HG02884 (cell line): ENCODE results near the gene SESN1.

Experiments
- ATAC-seq: cut with Tn5 transposase; IDR thresholded peaks from one replicate; pipeline ENCODE4 v1.9.1; 2021; ENCODE audit warnings: mild to moderate bottlenecking, moderate library complexity; ENCODE audit not compliant: unreplicated experiment

SESN1 gene

DNA sequence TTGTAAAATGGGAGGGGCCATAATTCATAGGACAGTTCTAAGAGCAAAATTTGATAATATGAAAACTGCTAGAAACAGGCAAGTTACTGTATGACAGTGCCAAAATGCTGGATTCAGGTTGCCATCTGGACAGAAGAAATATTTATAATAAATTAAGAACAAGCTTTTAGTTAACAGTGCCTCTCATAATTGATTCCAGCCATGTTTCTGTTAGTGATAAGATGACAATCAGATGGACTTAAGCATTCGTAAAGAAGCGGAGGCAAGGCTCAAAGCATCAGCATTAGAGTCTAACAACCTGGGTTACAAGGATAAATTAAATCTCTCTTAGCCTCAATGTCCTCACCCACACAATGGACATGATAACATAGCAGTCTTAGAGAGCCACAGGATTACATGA is 61.0 kb downstream of the SESN1 start:
- no peak for ATAC-seq

DNA sequence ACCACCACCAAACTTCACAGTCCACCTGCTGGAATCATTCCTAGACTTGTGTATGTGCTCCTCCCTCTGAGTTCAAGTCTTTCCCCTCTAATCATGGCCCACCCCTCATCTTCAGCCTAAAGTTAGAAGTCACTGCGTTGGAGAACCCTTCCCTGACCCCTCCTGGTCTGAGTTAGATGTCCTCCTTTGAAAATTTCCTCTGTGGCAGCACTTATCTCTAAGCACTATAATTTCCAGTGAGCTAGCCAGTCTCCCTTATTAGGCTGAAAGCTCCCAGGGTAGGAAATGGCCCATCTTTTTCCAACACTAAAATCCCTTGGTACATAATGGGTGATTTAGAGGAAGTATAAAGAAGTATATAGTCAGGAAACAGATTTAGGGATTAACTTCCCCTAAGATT is 63.2 kb downstream of the SESN1 start:
- no peak for ATAC-seq

DNA sequence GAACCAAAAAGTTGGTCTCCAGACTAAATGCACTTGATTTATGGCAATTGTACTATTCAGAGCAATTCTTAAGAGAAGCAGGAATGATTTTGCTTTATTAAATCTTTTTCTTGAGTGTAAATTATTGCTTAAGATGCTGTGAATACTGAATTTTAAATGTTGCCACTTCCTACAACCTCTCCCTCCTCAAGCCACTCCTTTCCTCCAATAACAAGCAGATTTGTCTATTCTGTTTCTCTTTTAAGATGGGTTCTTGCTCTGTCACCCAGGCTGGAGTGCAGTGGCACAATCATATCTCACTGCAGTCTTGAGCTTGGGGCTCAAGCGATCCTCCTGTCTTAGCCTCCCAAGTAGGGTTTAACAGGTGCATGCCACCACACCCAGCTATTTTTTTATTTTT is 65.3 kb downstream of the SESN1 start:
- no peak for ATAC-seq

DNA sequence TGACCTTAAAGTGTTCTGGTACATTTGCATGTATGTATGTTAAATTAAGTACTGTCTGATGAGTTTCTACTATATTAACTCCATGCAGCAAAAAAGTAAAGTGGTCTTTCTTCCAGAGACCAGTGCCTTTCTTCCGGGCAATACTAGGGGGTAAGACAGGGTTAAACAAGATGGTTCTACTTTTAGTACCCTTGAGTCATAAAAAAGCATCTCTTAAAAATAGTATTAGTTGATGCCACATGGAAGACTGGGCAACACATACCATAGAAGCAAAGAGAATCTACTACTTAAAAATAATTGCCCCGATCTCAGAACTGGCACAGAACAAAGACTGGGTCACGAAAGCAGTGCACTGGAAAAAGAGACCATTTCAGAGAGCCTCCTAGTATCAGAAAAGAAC is 66.2 kb downstream of the SESN1 start:
- ATAC-seq = no peak

DNA sequence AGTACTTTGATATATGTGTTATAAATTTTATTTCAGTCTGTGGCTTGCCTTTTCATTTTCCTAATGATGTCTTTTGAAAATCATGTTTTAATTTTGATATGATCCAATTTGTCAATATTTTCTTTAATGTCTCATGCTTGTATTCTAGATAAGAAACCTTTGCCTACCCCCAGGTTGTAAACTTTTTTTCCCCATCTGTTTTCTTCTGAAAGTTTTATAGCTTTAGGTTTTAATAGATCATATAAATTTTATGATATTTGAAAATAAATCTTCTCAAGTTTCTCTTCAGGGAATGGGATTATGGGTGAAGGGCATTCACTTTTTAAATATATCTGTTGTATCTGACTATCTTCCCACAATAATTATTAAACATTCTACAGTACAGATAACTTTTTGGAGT is 66.7 kb downstream of the SESN1 start:
- ATAC-seq = no peak

DNA sequence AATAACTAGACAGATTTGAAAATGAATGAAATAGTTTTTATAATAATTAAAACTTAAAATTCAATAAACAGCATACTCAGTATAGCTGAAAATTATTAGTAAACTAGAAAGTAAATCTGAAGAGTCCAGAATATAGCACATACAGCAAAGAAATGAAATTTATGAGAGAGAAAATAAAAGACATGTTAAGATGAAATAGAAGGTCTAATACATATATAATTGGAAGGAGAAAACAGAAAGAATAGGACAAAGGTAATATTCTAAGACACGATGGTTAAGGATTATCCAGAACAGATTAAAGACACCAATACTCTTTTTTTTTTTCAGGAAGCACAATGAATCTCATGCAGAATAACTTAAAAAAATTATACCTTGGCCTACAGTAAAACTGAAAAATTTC is 69.0 kb downstream of the SESN1 start:
- ATAC-seq = no peak

DNA sequence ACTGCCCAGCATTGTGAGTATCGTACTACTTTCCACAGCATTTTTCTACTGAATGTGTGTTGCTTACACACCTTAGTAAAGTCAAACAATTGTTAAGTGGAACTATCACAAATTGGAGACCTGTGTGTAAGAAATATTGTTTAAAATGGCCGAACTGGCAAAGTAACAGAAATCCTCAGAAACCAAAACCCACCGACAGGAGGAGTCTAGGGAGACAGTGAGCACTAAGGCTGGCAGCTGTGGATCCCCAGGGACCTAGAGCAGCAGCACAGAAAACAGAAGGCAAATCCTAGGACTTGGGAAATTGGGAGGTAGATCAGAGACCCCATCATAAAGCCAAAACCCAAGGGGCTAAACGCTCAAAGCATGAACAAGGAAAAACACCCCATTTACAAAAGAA is 69.9 kb downstream of the SESN1 start:
- ATAC-seq = no peak

DNA sequence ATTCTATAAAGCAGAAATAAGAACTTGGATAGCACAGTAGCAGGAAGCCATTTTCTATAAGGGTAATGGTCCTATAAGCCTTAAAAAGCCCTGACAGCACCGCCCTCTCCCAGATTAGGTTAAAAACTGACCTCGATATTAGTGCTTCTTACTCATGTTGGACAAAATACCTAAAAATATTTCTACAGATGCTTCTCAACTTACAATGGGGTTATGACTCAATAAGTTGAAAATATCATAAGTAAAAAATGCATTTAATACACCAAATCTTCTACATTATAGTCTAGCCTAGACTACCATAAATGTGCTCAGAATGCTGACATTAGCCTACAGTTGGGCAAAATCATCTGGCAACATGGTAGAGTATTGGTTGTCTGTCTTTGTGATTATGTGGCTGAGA is 70.3 kb downstream of the SESN1 start:
- ATAC-seq = no peak

DNA sequence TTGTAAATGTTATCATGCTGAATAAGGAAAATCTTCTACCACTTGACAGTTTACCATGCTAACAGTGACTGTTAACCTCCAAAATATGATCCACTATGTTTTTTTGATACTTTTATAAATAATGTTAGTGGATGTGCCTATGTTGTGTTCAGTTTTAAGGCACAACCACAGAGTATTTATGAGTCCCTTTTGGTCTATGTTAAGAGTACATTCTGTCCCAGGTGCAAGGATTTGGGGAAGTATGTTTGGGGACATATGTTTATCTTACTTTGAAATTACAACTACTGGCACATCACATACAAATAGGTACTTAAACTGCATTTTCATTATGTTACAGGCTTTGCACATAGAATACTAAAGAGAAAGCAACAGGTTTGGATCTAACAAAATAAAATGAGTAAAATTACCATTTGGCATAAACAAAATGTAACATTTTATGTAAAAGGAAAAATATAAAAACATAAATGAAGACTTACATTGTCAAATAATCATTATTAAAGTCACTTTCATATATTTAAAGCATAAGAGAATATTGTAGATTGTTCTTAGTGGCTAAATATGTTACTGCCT is 71.2 kb downstream of the SESN1 start:
- ATAC-seq = no peak

DNA sequence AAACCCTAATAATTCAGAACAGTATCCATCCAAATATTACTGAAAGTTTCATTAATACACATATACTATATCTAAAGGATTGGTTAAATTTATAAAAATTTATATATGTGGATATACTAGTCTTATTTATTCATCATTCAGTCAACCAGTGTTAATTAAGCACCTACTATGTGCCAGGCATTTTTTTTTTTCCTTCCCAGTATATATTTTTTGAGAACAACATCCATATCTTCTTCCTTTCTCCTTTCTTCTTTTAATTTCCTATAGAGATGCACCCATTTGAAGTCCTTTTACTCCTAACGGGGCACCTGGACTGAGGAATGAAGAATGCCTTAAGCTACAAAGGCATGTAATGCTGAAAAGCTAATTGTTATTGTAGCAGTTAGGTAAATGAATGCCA is 72.8 kb downstream of the SESN1 start:
- ATAC-seq = no peak

DNA sequence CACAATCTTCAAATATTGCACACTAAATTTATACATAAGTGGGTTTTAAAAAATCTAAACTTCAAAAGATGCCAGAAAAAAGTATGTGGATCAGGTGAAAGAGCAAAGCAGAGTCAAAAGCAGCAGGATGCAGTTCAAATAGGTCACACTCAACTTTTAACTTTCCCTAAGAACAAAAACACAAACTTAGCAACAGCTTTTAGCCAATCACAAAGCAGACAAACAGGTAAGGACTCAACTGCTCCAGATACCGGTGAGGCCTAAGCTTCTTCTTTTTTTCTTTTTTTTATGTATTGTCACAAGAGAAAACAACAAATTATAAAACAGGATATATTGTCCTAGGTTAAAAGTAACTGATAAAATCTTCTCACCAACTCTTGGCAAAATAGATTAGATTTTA is 74.7 kb downstream of the SESN1 start:
- ATAC-seq = no peak

DNA sequence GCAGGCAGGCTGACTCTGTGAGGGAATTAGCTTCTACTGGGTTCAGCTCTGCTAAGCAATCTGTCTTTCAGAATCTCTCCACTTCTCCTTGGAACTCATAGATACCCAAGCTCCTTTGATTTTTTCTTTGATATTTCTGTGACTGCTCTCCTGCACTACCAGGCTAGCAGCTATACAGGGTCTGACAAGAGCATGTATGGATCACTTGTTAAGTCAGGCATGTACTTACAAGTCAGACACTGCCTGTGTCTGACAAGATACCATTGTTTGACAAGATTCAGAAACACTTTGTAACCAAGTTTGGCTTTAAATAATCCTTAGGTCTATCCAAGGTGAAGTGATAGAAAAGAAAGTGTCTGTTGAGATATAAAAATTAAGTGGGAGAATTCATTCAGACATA is 79.5 kb downstream of the SESN1 start:
- ATAC-seq = no peak

DNA sequence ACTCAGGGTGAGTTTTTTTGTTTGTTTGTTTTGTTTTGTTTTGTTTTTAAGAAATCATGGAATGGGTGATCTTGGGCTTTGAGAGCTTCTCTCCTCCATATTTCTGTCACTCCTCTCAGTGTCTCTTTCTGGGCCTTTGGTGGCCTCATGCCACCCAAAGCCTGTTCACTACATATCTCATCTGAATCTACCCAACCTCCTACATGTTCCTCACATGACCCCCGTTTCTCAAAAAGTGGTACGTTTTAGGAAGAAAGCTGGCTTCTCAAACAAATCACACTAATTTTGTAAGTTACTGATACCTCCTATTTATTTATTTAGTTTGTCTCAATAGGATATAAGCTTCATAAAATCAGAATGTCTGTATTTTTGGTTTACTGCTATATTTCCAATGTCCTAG is 80.0 kb downstream of the SESN1 start:
- ATAC-seq = no peak

DNA sequence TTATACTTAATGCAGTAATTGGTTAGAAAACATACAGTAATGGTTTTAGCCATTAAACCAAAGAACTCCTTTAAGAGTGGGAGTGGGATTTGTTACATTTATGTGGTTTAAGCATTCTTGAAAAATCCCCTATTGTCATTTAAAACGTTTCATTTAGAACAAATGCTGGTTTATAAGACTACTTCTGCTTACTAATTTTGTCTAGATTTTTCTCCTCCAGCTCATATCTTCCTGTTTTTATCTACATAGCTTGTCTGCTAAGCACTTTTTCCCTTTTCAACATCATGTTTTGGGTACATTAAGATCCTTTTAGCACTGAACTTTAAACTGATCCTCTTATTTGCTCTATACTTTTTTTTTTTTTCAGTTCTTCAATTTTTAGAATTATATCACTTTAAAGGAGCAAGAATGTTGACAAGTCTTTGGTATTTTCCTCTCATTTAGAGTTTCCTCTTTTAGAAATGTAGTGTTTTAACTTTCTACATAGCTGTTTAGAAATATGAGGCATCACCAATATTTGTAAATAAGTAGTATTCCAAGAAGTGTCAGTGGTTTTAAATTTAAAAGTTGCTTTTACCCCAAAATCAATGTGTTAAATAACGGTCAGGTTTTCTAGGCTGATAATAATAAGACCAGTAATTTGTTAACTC is 80.9 kb downstream of the SESN1 start:
- no peak for ATAC-seq

DNA sequence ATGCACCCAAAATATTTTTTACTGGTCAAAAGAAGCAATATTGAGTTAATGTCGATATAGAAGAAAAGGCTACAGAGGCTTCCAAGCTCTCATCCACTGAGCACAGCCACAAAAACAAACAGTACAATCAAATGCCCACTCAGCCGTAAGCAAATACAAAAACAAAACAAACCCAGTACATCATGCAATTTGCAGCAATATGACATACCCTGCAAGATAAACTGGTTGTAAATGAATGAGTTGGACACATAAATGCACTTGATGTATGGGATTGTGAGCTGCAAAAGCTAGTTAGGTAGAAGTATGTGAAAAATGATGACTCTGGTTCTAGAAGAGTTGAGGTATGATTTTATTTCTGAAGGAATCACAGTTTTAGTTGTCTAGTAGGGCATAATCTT is 83.9 kb downstream of the SESN1 start:
- no peak for ATAC-seq

DNA sequence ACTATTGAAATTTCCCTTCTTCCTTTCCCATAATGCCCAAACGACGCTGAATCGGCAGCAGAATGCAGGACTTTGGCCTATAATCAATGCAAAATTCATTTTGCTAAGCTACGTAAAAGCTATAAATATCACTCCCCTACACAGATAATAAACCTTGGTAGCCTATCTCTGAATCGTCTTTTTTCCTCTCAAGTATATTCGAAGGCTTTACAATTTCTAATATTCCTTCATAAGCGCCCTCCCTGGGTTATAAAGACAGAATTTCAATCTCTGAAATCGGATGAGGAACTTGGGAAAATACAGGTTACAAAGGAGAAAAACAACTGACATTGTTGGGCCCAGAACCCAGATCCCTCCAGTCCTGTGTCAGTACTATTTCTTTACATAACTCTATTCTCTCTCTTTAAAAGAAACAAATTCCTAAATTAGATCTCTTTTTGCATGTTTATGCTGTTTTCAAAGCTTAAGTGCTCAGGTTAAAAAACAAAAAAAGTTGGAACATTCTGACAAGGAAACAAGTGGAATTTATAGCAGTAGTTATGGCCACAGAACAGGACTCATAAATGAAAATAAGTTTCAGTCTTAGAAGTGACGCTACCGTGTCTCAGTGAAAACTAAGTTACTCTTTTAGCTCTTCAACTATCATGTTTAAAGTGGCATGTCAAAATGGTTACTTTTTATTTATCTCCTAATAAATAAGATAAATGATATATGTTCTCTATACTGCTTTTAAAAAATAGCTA is 84.5 kb downstream of the SESN1 start:
- no peak for ATAC-seq

DNA sequence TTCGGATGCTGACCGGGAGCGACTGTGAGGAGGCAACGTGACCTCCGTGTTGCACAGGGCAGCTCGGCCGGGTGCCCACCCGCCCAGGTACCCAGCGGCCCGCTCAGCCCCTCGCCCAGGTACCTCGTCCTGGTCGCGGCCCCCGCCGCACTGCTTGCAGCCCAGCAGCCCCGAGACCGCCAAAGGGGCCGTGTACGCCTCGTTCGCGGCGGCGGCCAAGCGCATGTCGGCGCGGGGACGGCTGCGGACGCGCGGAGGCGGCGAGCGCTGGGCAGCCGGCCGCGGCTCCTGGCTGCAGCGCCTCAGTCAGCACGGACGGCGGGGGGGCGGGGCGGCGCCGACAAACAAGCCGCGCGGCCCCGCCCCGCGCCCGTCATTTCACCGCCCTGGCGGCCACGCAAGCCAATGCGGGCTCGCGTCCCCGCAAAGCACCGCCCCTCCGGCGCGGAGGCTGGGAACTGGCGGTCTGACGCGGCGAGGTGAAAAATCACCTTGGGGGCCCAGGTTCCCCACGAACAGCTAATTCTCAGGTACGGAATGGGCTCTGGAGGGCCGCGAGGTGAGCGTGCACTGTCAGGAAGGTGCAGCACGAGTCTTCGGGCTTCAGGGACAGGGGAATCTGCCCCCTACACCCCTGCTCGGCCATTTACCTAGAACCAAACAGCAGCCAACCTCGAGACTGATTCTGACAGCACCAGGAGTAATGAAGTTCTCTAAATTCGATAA is 85.2 kb downstream of the SESN1 start:
- ATAC-seq = peak; percentile 82

DNA sequence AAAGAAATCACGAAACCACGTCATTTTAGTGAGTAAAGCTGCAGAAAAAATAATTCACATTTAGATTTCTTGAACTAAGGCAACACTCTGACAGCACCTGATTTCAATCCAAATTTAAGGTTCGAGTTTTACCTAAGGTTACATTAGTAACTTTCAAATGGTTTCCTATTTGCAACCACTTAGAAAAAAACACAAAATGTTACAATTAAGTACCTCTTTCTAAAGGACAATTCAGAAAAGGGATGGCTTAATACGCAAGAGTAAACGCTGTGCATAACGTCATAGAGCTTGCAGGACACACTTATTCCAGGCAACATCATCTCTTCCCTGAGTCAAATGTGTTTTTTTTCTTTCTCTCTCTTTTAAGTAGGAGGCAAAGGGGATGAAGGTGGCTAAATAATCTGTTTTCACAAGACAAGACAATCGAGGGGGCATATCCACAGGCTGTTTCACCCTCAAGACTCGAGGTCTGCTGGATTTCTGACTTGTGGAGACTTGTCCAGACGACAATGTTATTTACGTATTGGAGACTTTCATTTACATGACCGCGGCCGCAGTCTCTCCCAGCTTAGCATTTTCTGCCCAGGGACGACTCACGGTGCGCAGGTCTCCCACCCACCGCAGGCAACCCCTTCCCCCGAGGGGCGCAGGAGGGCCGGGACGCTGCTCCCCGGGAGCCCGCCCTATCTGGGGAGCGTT is 86.0 kb downstream of the SESN1 start:
- ATAC-seq = peak; percentile 18

DNA sequence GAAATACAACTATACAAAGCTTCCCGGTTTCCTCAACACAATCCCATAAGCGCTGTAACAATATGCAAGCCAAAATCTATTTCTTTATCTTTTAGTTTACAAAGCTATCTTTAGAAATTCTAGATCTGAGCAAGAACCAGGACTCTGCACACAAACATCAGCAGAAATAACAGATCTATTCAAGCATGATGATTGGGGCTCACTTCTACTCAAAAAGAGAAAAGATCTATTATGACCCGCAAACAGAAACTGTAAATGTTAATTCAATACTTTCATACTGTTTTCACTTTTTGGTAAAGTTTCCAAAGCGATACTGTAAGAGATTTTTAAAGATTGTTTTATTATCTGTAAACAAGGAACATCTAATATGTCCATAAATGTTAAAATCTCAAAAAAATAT is 86.6 kb downstream of the SESN1 start:
- ATAC-seq = no peak

DNA sequence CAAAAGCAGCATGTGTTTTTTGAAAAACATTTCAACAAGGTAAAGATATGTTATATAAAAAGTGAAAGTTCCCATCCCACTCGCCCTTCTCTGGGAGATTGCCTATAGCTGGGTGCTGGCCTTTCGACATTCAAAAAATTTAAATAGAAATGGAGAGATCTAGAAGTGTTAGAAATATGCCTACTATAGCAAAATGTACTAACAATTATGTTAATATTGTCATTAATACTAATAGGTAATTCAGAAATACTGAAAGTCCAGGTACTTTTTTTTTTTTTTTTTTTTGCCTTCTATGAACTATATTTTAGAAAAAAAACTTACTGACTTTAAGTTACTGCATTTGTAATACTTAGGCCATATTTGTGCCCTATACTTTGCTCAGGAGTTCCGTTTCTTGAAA is 87.1 kb downstream of the SESN1 start:
- no peak for ATAC-seq

DNA sequence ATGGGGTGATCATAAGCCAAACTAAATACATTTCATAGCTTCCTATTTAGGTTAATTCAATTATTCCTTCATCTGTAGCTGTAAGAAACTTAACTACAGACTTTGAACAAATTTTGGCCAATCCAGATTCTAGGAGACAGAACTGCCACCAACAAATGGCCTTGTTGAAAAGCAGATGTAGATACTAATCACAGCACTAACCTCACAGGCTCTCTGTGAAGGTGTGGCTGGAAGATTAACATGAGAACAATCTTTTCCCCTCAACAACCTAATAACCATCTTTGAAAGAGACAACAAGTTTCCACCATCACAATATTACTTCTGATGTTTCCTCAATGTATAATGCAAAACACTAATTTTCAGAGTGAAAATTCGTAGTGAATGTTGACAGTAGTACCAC is 87.8 kb downstream of the SESN1 start:
- no peak for ATAC-seq
